IgD-negative memory B cell (primary cell): ENCODE measurements around the gene CEACAM19. TPM values are rescaled to one million over a fixed set of nuclear protein-coding genes. Genes with fewer than 3 reads are reported as not detected.
A peak's percentile ranks its signal among the peaks of the same experiment; 100 is the strongest.
"Not testable (repeated sequence)": the region's sequence is repeated elsewhere in the genome, so short reads cannot be mapped to it uniquely, and the experiment has no call there.

Experiments
- H3K27ac Mint-ChIP-seq, 3 donors: one replicate each; pipeline ENCODE4 v1.8.0; 2020 to 2022; ENCODE audit warnings: mild to moderate bottlenecking in 3 of 3, mixed read lengths in 3 of 3, moderate library complexity in 1 of 3
- H3K27me3 Mint-ChIP-seq: one replicate; pipeline ENCODE4 v1.8.0; 2021; ENCODE audit warnings: mixed read lengths
- H3K36me3 Mint-ChIP-seq: one replicate; pipeline ENCODE4 v1.8.0; 2020; ENCODE audit warnings: mild to moderate bottlenecking, mixed read lengths
- H3K4me1 Mint-ChIP-seq, 3 donors: one replicate each; pipeline ENCODE4 v1.8.0; 2020 to 2022; ENCODE audit warnings: mixed read lengths in 3 of 3, mild to moderate bottlenecking in 1 of 3
- H3K4me3 Mint-ChIP-seq, 4 donors: one replicate each; pipeline ENCODE4 v1.8.0; 2020 to 2022; ENCODE audit warnings: mild to moderate bottlenecking in 4 of 4, mixed read lengths in 4 of 4, moderate library complexity in 3 of 4
- H3K9me3 Mint-ChIP-seq, 3 donors: one replicate each; pipeline ENCODE4 v1.8.0; 2020 to 2021; ENCODE audit warnings: mixed read lengths in 3 of 3, mild to moderate bottlenecking in 1 of 3
- polyA plus RNA-seq: library from polyadenylated mRNA; unstranded; fragments of 300-500 nt; fragmentation: Illumina TruSeq; gene quantifications from one replicate; pipeline ENCODE4 v1.2.3, GENCODE V29; 2021

CEACAM19 gene
- polyA plus RNA-seq, 1 donor from 2014 or later, result not detected

DNA sequence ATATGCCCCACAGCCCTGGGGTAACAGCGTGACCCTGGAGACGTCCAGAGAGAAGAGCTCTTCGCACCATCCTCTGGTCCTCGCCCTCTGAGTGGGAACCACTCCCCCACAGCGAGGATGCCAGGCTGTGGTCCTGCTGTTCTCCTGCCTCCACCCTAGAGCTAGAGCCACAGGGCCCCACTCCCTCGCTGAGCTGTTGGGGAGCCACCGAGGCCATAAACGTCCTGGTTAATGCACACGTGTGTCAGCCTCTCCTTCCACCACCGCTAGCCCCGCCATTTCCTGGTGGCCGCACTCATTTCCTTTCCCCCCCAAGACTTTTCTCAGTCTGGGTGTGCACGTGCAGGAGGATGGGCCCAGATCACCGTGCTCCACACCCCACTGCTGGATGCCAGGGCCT is 39.2 kb downstream of the CEACAM19 start:
- Mint-ChIP-seq H3K4me1 (peaks cover 0 to 1% (median 0%) of the 10 kb centered on the region in 3 donors), H3K4me3 (no peak overlapping the region), H3K9me3 (peaks cover 0 to 8% (median 4%) of the 10 kb centered on the region in 3 donors), H3K36me3 (peaks cover 2% of the 10 kb centered on the region), H3K27me3 (peaks cover 7% of the 10 kb centered on the region), H3K27ac (no peak overlapping the region)

DNA sequence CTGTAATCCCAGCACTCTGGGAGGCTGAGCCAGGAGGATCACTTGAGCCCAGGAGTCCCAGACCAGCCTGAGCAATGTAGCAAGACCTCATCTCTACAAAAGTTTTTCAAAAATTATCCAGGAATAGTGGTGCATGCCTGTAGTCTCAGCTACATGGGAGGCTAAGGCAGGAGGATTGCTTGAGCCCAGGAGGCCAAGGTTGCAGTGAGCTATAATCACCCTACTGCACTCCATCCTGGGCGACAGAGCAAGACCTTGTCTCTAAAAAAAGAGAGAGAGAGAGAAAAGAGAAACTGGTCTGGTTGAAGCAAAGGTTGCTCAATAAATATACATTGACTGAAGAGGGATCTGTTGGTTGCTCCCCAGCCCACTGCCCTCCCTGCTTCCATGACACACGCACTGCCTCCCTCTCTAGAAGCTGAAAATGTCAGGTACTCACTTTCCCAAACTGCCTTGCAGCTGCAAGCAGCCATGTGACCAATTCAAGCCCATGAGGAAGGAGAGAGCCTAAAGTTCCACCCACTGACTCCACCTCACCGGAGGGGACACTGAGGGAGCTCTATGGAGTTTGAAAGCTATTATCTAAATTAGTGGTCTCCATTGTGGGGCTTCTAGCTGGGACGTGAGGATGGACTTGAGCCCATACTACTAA is 41.7 kb downstream of the CEACAM19 start:
- H3K36me3 Mint-ChIP-seq, result peaks cover 2% of the 10 kb centered on the region
- H3K4me3 Mint-ChIP-seq, result no peak overlapping the region
- peaks cover 0 to 1% (median 0%) of the 10 kb centered on the region in 3 donors for H3K4me1 Mint-ChIP-seq
- H3K27me3 Mint-ChIP-seq, result peaks cover 7% of the 10 kb centered on the region
- no peak overlapping the region for H3K27ac Mint-ChIP-seq
- peaks cover 0 to 14% (median 4%) of the 10 kb centered on the region in 3 donors for H3K9me3 Mint-ChIP-seq

DNA sequence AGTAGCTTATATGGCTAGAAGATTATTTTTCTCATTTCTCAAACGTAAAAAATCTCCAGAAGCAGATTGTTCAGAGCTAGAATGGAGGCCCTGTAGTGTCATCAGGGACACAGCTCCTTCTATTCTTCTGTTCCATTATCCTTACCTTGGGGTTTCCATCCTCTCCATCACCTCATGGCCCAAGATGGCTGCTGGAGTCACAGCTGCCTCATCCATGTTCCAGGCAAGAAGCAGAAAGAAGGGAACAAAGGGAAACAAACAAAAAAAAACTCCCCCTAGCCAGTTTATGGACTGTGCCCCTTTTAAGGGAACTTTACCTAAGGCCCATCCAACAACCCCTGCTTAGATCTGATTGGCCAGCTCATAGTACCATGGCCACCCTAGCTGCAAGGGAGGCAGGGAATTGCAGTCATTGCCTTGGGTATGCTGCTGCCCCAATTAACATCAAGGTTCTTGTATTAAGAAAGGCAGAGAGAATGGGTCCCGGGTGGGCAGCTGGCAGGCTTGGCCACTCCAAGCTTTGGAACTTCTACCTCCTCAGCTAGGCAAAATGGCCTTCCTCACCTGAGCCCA is 43.4 kb downstream of the CEACAM19 start:
- Mint-ChIP-seq H3K27me3 (peaks cover 7% of the 10 kb centered on the region), H3K27ac (no peak overlapping the region), H3K36me3 (peaks cover 2% of the 10 kb centered on the region), H3K4me3 (no peak overlapping the region), H3K4me1 (peaks cover 0 to 1% (median 0%) of the 10 kb centered on the region in 3 donors), H3K9me3 (peaks cover 0 to 14% (median 4%) of the 10 kb centered on the region in 3 donors)

DNA sequence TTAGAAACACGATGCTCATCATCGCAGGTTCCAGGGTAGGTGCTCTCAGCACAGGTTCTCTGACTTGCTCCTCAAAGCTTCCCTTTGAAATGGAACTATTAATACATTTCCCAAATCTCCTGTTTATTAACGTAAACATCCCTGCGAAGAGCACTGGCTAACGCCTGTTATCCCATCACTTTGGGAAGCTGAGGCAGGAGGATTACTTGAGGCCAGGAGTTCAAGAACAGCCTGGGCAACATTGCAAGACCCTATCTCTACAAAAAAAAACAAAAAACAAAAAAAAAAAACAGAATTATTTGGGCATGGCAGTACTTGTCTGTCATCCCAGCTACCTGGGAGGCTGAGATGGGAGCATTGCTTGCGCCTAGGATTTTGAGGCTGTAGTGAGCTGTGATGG is 46.3 kb downstream of the CEACAM19 start:
- H3K9me3 Mint-ChIP-seq, result peaks cover 0 to 14% (median 0%) of the 10 kb centered on the region in 3 donors
- peaks cover under 1% of the 10 kb centered on the region for H3K36me3 Mint-ChIP-seq
- peaks cover 0 to 10% (median 0%) of the 10 kb centered on the region in 3 donors for H3K4me1 Mint-ChIP-seq
- no peak overlapping the region for H3K27ac Mint-ChIP-seq
- H3K4me3 Mint-ChIP-seq, result no peak overlapping the region
- H3K27me3 Mint-ChIP-seq, result peaks cover 12% of the 10 kb centered on the region

DNA sequence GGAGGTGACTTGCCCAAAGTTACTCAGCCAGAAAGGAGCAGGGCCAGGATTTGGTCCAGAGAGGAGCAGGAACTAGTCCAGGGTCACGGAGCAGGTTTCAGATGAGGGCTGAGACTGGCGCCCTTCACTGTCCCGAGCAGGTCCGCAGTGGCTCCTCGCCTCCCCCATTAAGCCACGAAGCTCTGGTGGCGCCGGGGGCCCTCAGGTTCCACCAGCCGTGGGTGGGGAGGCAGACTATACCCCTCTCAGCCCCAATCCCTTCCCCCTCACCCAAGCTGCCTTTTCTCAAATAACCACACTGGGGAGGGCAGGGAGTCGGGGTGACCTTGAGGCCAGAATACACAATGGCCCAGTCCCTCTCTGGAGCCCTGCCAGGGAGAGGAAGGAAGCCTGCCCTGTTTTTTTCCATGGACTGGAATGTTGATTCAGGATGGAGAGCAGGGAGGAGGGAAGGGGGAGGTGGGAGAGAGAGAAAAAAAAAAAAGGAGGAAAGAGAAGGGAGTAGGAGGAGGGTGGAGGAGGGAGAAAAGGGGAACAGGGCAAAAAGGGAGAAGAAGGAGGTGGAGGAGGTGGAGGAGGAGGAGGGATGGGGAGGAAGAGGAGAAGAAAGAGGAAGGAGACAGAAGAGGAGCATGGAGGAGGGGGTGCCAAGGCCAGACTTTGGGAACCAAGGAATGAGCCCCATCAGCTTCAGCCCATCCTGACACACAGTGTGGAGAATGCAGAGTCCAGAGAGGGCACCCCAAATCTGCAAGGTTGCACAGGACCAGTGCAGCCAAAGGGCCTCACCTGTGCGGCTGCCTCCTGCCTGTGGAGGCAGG is 47.4 kb downstream of the CEACAM19 start:
- H3K36me3 Mint-ChIP-seq, result no peaks in the 10 kb centered on the region
- peaks cover 13% of the 10 kb centered on the region for H3K27me3 Mint-ChIP-seq
- H3K9me3 Mint-ChIP-seq, result peaks cover 0 to 14% (median 0%) of the 10 kb centered on the region in 3 donors
- no peak overlapping the region for H3K4me3 Mint-ChIP-seq
- peaks cover 0 to 12% (median 4%) of the 10 kb centered on the region in 3 donors for H3K4me1 Mint-ChIP-seq
- H3K27ac Mint-ChIP-seq, result no peak overlapping the region

DNA sequence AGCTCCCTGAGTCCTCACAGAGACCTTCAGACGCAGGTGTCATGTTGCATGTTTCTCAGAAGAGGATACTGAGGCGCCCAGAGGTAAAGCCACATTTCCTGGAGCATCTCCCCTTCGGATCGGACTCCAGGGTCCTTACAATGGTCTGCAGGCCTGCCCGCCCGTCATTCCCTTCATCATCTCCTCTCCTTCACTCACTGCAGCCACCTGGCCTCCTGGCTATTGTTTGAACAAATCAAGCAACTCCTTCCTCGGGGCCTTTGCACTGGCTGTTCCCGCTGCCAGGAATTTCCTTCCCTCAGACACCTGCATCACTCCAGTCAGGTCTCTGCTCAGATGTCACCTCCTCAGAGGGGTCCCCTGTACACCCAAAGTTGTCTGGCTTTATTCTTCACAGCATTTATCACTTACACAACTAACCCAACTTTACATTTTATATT is 48.0 kb downstream of the CEACAM19 start:
- H3K36me3 Mint-ChIP-seq, result no peaks in the 10 kb centered on the region
- H3K27me3 Mint-ChIP-seq, result peaks cover 13% of the 10 kb centered on the region
- peaks cover 0 to 14% (median 0%) of the 10 kb centered on the region in 3 donors for H3K9me3 Mint-ChIP-seq
- H3K27ac Mint-ChIP-seq, result no peak overlapping the region
- peaks cover 5 to 16% (median 10%) of the 10 kb centered on the region in 3 donors for H3K4me1 Mint-ChIP-seq
- peak overlapping the region in 1 of 4 donors; percentile 23 for H3K4me3 Mint-ChIP-seq

DNA sequence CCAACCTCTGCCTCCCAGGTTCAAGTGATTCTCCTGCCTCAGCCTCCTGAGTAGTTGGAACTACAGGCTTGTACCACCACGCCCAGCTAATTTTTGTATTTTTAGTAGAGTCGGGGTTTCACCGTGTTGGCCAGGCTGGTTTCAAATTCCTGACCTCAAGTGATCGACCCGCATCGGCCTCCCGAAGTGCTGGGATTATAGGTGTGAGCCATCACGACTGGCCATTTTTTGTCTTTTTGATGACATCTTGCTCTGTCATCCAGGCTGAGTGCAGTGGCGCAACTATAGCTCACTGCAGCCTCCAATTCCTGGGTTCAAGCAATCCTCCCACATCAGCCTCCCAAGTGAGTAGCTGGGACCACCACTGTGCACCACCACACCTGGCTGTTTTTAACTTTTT is 49.1 kb downstream of the CEACAM19 start:
- H3K27ac Mint-ChIP-seq, H3K9me3 Mint-ChIP-seq, H3K36me3 Mint-ChIP-seq: not testable (repeated sequence)
- H3K27me3 Mint-ChIP-seq, result peaks cover 14% of the 10 kb centered on the region
- H3K4me3 Mint-ChIP-seq, result peak overlapping the region in 1 of 4 donors; percentile 39
- H3K4me1 Mint-ChIP-seq, result peaks cover 8 to 18% (median 13%) of the 10 kb centered on the region in 3 donors

DNA sequence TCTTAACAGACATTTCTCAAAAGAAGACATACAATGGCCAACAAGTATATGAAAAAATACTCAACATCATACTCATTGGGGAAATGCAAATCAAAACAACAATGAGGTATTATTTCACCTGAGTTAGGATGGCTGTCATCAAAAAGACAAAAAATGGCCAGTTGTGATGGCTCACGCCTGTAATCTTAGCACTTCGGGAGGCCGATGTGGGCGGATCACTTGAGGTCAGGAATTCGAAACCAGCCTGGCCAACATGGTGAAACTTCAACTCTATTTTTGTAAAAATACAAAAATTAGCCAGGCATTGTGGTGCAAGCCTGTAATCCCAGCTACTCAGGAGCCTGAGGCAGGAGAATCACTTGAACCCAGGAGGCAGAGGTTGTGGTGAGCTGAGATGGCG is 49.7 kb downstream of the CEACAM19 start:
- Mint-ChIP-seq H3K9me3 (peaks cover 0 to 1% (median 0%) of the 10 kb centered on the region in 3 donors), H3K4me3 (peak overlapping the region in 1 of 4 donors; percentile 39), H3K4me1 (peaks cover 8 to 18% (median 13%) of the 10 kb centered on the region in 3 donors), H3K27me3 (peaks cover 16% of the 10 kb centered on the region), H3K36me3 (no peaks in the 10 kb centered on the region), H3K27ac (no peak overlapping the region)

DNA sequence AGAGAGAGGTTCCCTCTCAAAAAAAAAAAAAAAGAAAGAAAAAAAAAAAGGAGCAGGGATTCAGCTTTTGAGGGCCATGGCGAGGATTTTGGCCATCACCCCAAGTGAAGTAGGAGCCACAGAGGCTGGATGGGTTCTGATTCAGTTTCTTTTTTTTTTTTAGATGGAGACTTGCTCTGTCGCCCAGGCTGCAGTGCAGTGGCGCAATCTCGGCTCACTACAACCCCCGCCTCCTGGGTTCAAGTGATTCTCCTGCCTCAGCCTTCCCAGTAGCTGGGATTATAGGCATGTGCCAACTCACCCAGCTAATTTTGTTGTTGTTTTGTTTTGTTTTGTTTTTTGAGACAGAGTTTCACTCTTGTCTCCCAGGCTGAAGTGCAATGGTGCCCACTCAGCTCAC is 50.1 kb downstream of the CEACAM19 start:
- not testable (repeated sequence) for H3K9me3 Mint-ChIP-seq, H3K4me3 Mint-ChIP-seq, H3K36me3 Mint-ChIP-seq
- Mint-ChIP-seq H3K4me1 (peaks cover 8 to 18% (median 13%) of the 10 kb centered on the region in 3 donors), H3K27me3 (peaks cover 16% of the 10 kb centered on the region), H3K27ac (peak overlapping the region in 1 of 3 donors; percentile 57)

DNA sequence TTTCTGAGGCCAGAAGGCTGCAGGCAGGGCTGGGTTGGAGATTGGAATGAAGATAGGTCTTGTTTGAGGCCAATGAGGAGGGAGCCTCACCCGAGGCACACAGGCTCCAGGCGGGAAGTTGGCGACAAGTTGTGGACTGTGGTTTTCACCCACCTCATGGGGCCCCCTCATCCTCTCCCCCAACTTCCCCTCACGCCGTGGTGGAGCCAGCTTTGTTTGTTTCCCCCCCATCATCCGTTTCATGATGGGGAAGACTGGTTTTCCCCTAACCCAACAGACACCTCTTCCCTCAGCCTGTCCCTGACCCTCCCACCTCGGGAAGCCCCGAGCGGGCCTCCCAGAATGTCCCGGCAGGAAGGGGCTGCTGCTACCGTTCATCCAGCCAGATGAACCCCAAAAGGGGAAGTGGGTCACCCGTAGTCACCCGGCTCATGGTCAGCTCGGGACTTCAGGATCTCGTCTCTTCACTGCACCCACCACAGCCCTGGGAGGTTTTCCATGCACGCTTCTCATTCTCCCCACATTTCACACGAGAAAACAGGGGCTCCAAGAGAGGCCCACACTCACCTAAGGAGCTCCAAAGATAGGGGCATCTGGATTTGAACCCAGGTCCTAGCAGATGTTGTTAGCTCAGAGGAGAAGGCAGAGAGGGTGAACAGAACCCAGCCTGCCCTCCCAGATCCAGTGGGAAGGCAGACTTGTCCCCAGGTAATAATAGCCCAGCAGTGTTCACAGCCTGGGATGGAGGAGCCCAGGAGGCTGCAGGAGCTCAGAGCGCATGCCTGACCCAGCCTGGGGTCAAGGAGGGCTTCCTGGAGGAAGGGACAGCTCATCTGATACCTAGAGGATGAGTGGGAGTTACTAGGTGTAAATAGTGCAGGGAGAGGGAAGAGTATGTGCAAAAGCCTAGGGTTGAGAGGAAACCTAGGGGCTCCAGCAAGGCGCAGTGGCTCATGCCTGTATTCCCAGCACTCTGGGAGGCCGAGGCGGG is 51.1 kb downstream of the CEACAM19 start:
- H3K4me3 Mint-ChIP-seq, result peak overlapping the region in 1 of 4 donors; percentile 57
- no peaks in the 10 kb centered on the region for H3K36me3 Mint-ChIP-seq
- no peaks in the 10 kb centered on the region for H3K9me3 Mint-ChIP-seq
- peaks cover 8 to 18% (median 13%) of the 10 kb centered on the region in 3 donors for H3K4me1 Mint-ChIP-seq
- peaks cover 16% of the 10 kb centered on the region for H3K27me3 Mint-ChIP-seq
- peak overlapping the region in 1 of 3 donors; percentile 59 for H3K27ac Mint-ChIP-seq

DNA sequence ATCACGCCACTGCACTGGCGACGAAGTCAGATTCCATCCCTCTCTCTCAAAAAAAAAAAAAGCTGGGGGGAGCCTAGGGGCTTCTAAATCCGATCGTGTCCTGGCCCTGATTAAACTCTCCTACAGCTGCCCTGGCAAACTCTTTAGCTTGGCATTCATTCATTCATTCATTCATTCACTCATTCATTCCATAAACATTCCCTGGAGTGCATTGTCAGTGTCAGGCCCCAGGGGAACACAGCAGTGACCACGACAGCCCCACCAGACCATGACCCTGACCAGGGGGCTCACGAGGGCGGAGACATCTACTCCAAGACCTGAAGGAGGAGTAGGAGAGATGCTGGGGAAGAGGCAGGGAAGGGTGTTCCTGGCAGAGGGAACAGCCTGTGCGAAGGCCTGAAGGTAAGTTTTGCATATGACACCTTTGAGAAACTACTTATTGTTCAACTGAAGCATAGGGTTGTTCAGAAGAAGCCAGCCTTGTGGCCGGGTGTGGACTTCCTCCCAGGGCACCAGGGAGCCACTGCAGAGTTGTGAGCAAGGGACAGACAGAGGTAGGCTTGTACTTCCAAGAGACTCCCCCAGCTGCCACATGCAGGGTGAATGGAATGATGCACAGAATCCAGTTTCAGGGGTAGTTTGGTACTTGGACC is 52.1 kb downstream of the CEACAM19 start:
- Mint-ChIP-seq H3K27ac (no peak overlapping the region), H3K9me3 (no peaks in the 10 kb centered on the region), H3K27me3 (peaks cover 16% of the 10 kb centered on the region), H3K4me3 (no peak overlapping the region), H3K36me3 (no peaks in the 10 kb centered on the region), H3K4me1 (peaks cover 13 to 22% (median 15%) of the 10 kb centered on the region in 3 donors)

DNA sequence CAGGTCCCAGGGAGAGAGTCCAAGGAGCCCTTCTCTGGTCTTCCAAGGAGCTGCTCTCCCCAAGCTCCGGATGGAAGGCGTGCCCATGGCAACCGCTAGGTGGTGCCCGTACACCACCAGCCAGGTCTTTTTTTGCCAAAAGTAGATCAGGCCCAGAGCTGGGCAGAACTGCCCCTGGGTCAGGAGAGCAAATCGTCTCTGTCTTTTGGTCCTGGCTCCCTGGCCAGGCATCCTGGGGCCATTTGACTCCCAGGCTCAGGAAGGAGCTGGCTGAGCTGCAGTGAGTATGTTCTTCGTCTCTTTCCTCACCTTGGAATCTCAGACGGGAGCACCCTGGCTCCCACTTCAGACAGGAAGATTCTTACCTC is 52.7 kb downstream of the CEACAM19 start:
- Mint-ChIP-seq H3K27ac (peak overlapping the region in 1 of 3 donors; percentile 48), H3K9me3 (no peaks in the 10 kb centered on the region), H3K4me1 (peaks cover 13 to 22% (median 15%) of the 10 kb centered on the region in 3 donors), H3K36me3 (no peaks in the 10 kb centered on the region), H3K27me3 (peaks cover 16% of the 10 kb centered on the region), H3K4me3 (no peak overlapping the region)

DNA sequence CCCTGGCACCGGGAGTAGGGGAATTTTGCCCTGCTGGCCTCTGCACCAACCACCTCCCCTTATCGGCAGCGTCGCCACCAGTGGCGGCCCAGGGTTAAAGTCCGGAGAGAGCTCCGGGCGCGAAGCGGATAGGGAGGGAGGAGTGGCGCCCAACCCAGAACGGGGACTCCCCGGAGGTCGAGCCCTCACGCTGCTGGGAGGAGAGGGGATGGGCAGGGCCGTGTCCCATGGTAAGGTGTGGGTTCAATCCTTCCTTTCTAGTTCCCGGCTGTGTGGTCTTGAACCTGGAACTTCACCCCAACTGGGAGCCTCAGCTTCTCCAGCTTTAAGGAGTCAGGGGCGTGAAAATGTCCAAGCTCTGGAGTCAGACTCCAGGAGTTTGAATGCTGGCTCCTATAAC is 54.0 kb downstream of the CEACAM19 start:
- H3K9me3 Mint-ChIP-seq, result no peaks in the 10 kb centered on the region
- no peak overlapping the region for H3K27ac Mint-ChIP-seq
- H3K36me3 Mint-ChIP-seq, result no peaks in the 10 kb centered on the region
- H3K4me3 Mint-ChIP-seq, result no peak overlapping the region
- H3K27me3 Mint-ChIP-seq, result peaks cover 17% of the 10 kb centered on the region
- peaks cover 13 to 23% (median 22%) of the 10 kb centered on the region in 3 donors for H3K4me1 Mint-ChIP-seq

DNA sequence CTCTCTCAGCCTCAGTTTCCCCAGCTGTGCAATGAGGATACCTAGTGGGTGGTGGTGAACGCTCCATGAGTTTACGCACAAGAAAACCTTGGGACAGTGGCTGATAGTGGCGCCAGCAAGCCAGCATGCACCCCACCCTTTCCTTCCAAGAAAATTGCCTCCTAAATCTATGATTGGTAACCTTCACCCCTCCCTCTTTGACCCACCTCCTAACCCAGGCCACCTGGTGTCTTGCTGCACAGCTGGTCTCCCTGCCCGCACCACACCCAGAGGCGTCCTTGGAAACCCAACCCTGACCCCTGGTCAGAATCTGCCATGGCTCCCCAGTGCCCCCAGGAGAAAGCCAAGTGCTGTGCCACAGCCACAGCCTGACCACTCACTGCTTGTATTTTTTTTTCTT is 54.4 kb downstream of the CEACAM19 start:
- peaks cover 13 to 22% (median 22%) of the 10 kb centered on the region in 3 donors for H3K4me1 Mint-ChIP-seq
- no peaks in the 10 kb centered on the region for H3K36me3 Mint-ChIP-seq
- H3K9me3 Mint-ChIP-seq, result no peaks in the 10 kb centered on the region
- H3K27ac Mint-ChIP-seq, result no peak overlapping the region
- no peak overlapping the region for H3K4me3 Mint-ChIP-seq
- peaks cover 14% of the 10 kb centered on the region for H3K27me3 Mint-ChIP-seq
